ENCODE results near the gene APLP1. TPM values are rescaled to one million over a fixed set of nuclear protein-coding genes. Genes with fewer than 3 reads are reported as not detected.

APLP1 gene
- total and polyA plus RNA-seq, 4 donors = 0.08 to 0.51 (median 0.16) TPM; not detected in 1

DNA sequence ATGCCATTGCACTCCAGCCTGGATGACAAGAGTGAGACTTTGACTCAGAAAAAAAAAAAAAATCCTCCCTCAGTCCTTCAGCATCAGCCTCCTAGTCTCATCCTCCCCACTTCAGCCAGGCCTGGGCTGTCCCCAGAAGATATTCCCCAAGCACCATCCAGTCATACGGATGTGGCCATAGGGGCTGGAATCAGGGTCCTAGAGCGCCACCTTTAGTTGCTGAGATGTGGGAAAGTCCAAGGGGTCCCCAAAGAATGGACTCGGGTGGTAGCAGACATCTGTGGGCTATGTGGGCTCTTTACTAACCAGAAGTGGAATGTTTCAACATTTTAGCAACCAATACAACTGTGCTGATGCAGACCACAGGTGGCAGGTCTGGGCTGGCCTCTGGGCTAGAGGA lies 42.8 kb downstream of the APLP1 start (continued):
- TF ChIP-seq REST (IDR thresholded peaks at IDR 0.05) = no peak
- no peak for TF ChIP-seq SP1 (IDR thresholded peaks at IDR 0.05)

DNA sequence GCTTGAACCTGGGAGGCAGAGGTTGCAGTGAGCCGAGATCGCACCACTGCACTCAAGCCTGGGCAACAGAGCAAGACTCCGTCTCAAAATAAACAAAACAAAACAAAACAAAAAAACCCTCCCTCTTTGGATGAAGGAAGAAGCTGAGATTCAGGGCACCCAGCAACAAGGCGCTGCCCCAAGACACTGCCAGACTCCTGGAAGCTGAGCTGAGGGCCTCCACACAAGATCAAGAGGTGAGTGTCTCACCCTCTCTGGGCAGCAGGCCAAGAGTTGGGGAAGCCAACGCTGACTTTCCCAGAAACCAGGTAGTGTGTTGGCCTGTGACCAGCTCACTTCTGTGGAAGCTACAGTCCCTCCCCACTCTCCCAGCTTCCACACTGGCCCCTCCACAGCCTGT lies 43.4 kb downstream of the APLP1 start:
- Histone ChIP-seq H3K27ac (ENCODE audit: low read depth in 1 of 2, low read length in 2 of 2) (no peak overlapping the region), H3K9me3 (ENCODE audit: control insufficient read depth in 4 of 4, low read length in 3 of 4) (no peaks in the 10 kb centered on the region), H3K4me3 (ENCODE audit: low read depth in 1 of 3, low read length in 3 of 3) (no peak overlapping the region), H3K36me3 (ENCODE audit: control insufficient read depth in 4 of 4, insufficient read depth in 3 of 4, low read depth in 1 of 4, low read length in 3 of 4) (no peaks in the 10 kb centered on the region), H3K4me1 (ENCODE audit: control insufficient read depth in 4 of 4, insufficient read depth in 4 of 4, low read length in 3 of 4) (no peaks in the 10 kb centered on the region), H3K9ac (ENCODE audit: low read depth in 1 of 2, low read length in 2 of 2) (no peak overlapping the region), H3K27me3 (ENCODE audit: control insufficient read depth in 4 of 4, insufficient read depth in 4 of 4, low read length in 3 of 4) (no peaks in the 10 kb centered on the region)
- DNase-seq (ENCODE audit: low spot score) = no peak
- WGBS = 63% methylated on average over 5 of the region's 5 CpGs
- no peak for TF ChIP-seq SP1 (IDR thresholded peaks at IDR 0.05)
- no peak for TF ChIP-seq NR2F2 (IDR thresholded peaks at IDR 0.05)
- TF ChIP-seq, protein P1, sequence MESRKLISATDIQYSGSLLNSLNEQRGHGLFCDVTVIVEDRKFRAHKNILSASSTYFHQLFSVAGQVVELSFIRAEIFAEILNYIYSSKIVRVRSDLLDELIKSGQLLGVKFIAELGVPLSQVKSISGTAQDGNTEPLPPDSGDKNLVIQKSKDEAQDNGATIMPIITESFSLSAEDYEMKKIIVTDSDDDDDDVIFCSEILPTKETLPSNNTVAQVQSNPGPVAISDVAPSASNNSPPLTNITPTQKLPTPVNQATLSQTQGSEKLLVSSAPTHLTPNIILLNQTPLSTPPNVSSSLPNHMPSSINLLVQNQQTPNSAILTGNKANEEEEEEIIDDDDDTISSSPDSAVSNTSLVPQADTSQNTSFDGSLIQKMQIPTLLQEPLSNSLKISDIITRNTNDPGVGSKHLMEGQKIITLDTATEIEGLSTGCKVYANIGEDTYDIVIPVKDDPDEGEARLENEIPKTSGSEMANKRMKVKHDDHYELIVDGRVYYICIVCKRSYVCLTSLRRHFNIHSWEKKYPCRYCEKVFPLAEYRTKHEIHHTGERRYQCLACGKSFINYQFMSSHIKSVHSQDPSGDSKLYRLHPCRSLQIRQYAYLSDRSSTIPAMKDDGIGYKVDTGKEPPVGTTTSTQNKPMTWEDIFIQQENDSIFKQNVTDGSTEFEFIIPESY (IDR thresholded peaks at IDR 0.05) = no peak
- TF ChIP-seq MAX (IDR thresholded peaks at IDR 0.05) = no peak
- TF ChIP-seq FOXA1 (IDR thresholded peaks at IDR 0.05) = no peak
- no peak for TF ChIP-seq HNF4A (conservative IDR thresholded peaks at IDR 0.05)
- no peak for TF ChIP-seq JUND (IDR thresholded peaks at IDR 0.05)

DNA sequence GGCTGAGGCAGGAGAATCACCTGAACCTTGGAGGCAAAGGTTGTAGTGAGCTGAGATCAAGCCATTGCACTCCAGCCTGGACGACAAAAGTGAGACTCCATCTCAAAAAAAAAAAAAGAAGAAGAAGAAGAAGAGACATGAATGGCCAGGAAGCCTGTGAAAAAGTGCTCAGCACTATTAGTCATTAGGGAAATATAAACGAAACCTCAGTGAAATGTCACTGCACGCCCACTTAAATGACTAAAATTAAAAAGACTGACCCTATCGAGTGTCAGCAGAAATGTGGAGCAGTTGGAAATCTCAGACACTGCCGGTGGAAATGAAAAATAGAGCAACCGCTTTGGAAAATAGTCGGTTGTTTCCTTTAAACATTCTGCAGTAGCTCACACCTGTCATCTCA lies 45.2 kb downstream of the APLP1 start:
- Histone ChIP-seq H3K27ac (ENCODE audit: low read depth in 1 of 2, low read length in 2 of 2) (no peak overlapping the region), H3K9me3 (ENCODE audit: control insufficient read depth in 4 of 4, low read length in 3 of 4) (no peaks in the 10 kb centered on the region), H3K36me3 (ENCODE audit: control insufficient read depth in 4 of 4, insufficient read depth in 3 of 4, low read depth in 1 of 4, low read length in 3 of 4) (no peaks in the 10 kb centered on the region), H3K4me3 (ENCODE audit: low read depth in 1 of 3, low read length in 3 of 3) (no peak overlapping the region), H3K9ac (ENCODE audit: low read depth in 1 of 2, low read length in 2 of 2) (no peak overlapping the region), H3K27me3 (ENCODE audit: control insufficient read depth in 4 of 4, insufficient read depth in 4 of 4, low read length in 3 of 4) (no peaks in the 10 kb centered on the region), H3K4me1 (ENCODE audit: control insufficient read depth in 4 of 4, insufficient read depth in 4 of 4, low read length in 3 of 4) (no peaks in the 10 kb centered on the region)
- no peak for DNase-seq (ENCODE audit: low spot score)
- TF ChIP-seq MAX (IDR thresholded peaks at IDR 0.05) (no peak), FOXA2 (IDR thresholded peaks at IDR 0.05) (no peak), HNF4A (conservative IDR thresholded peaks at IDR 0.05) (no peak), ATF3 (IDR thresholded peaks at IDR 0.05) (no peak), FOXA1 (IDR thresholded peaks at IDR 0.05) (no peak), SP1 (IDR thresholded peaks at IDR 0.05) (no peak), YY1 (IDR thresholded peaks at IDR 0.05) (no peak), JUND (IDR thresholded peaks at IDR 0.05) (no peak), GABPA (IDR thresholded peaks at IDR 0.05 in 1 of 2, conservative IDR thresholded peaks at IDR 0.05 in 1 of 2) (no peak)
- WGBS = 74% methylated on average over 7 of the region's 7 CpGs

All from liver (tissue), 9 donors.